ENCODE data around the gene EZR. TPM values are rescaled to one million over a fixed set of nuclear protein-coding genes. Genes with fewer than 3 reads are reported as not detected.

EZR gene
- total and polyA plus RNA-seq, 9 of the 15 experiments (the other 6 are each of a cell fraction or from before 2014, with no cell fraction given), result 36.5 to 162 (median 104) TPM

GRCh38 chr6:158849899-158850806, 31.0 kb upstream of the EZR start (continued):
- no peak for TF ChIP-seq PCBP1 (IDR thresholded peaks at IDR 0.05; ENCODE audit: low read depth, low read length, poor library complexity, severe bottlenecking)
- TF ChIP-seq TSHZ1 (CRISPR knock-in tag; IDR thresholded peaks at IDR 0.05), result no peak
- no peak for TF ChIP-seq SUPT5H (IDR thresholded peaks at IDR 0.05)
- no peak for TF ChIP-seq ZNF584 (CRISPR knock-in tag; IDR thresholded peaks at IDR 0.05; ENCODE audit: low read depth)
- TF ChIP-seq HDAC6 (IDR thresholded peaks at IDR 0.05; ENCODE audit: low read depth, low read length), result no peak
- TF ChIP-seq DLX4 (CRISPR knock-in tag; IDR thresholded peaks at IDR 0.05), result no peak
- no peak for TF ChIP-seq SETDB1 (IDR thresholded peaks at IDR 0.05; ENCODE audit: low read length)
- no peak for TF ChIP-seq ARID2 (IDR thresholded peaks at IDR 0.05)
- TF ChIP-seq ZNF134 (CRISPR knock-in tag; conservative IDR thresholded peaks at IDR 0.05), result no peak
- TF ChIP-seq STAT6 (CRISPR knock-in tag; IDR thresholded peaks at IDR 0.05), result no peak
- TF ChIP-seq MEIS2 (IDR thresholded peaks at IDR 0.05; ENCODE audit: partially characterized antibody), result no peak
- TF ChIP-seq ZNF644 (tag; IDR thresholded peaks at IDR 0.05; ENCODE audit: low read depth), result no peak
- no peak for TF ChIP-seq CCNT2 (IDR thresholded peaks at IDR 0.05; ENCODE audit: borderline replicate concordance, extremely low read depth, insufficient read length, low read depth, low read length)
- no peak for TF ChIP-seq ZNF609 (CRISPR knock-in tag; IDR thresholded peaks at IDR 0.05; ENCODE audit: borderline replicate concordance)
- TF ChIP-seq ZFP1 (CRISPR knock-in tag; IDR thresholded peaks at IDR 0.05), result no peak
